H1 (cell line): Measurements from ENCODE around the gene ALOX15B. TPM values are rescaled to one million over a fixed set of nuclear protein-coding genes. Genes with fewer than 3 reads are reported as not detected.

Experiments used
- CTCF ChIA-PET: fragments of 300-600 bp; sonication (Branson Sonifier 250); formaldehyde crosslinking; loops from one replicate; lab custom pipeline; 2021; ENCODE audit not compliant: partially characterized antibody; lab: Charles Lee
- POLR2A ChIA-PET: fragments of 300-600 bp; sonication (Branson Sonifier 250); formaldehyde crosslinking; loops from one replicate; lab custom pipeline; 2021; ENCODE audit warnings: inconsistent platforms; ENCODE audit not compliant: partially characterized antibody; lab: Charles Lee
- DNase-seq, 2 experiments: peaks; one replicate each; pipeline versions ENCODE4 v3.0.0 to v3.0.0-alpha.2; 2010 to 2022; ENCODE audit warnings: low spot score in 2 of 2, low read depth in 1 of 2, mixed read lengths in 1 of 2
- FAIRE-seq: peaks from 2 replicates; lab custom pipeline; 2011; peaks lifted over from hg19 to GRCh38; lab: Jason Lieb, UNC
- H2AFZ ChIP-seq: 2 replicates; pipeline ENCODE4 v1.8.1; 2012; ENCODE audit warnings: low read length, inconsistent platforms
- H2AK5ac ChIP-seq: 2 replicates; pipeline ENCODE4 v1.6.1; 2013; ENCODE audit warnings: low read depth, low read length
- H2BK120ac ChIP-seq: replicated peaks from 2 replicates; pipeline ENCODE3; 2013; ENCODE audit warnings: low read depth, low read length, inconsistent platforms
- H2BK12ac ChIP-seq: 2 replicates; pipeline ENCODE4 v1.6.1; 2013; ENCODE audit warnings: low read depth, low read length
- H2BK15ac ChIP-seq: 2 replicates; pipeline ENCODE4 v1.6.1; 2013; ENCODE audit warnings: low read length
- H2BK20ac ChIP-seq: 2 replicates; pipeline ENCODE4 v1.6.1; 2013; ENCODE audit warnings: low read length
- H2BK5ac ChIP-seq: 2 replicates; pipeline ENCODE4 v1.6.1; 2013; ENCODE audit warnings: low read depth, low read length
- H3K14ac ChIP-seq: 2 replicates; pipeline ENCODE4 v1.6.1; 2013; ENCODE audit warnings: inconsistent platforms; ENCODE audit not compliant: insufficient read length
- H3K18ac ChIP-seq: 2 replicates; pipeline ENCODE4 v1.6.1; 2013; ENCODE audit warnings: low read length; ENCODE audit errors: extremely low read depth
- H3K23ac ChIP-seq: 2 replicates; pipeline ENCODE4 v1.6.1; 2013; ENCODE audit warnings: inconsistent platforms; ENCODE audit not compliant: insufficient read length
- H3K23me2 ChIP-seq: 2 replicates; pipeline ENCODE4 v1.6.1; 2013; ENCODE audit warnings: low read depth, low read length
- H3K27ac ChIP-seq: 2 replicates; pipeline ENCODE4 v1.6.1; 2011; ENCODE audit warnings: low read depth, low read length, inconsistent platforms
- H3K27me3 ChIP-seq, 4 experiments: replicated peaks in 1 of 4; 1 replicate in 1 of 4; 2 replicates in 3 of 4; pipeline versions ENCODE4 v1.6.1 to v1.8.1; 2011 to 2013; ENCODE audit warnings: low read length in 3 of 4, mild to moderate bottlenecking in 3 of 4, inconsistent platforms in 2 of 4, mixed read lengths in 2 of 4, moderate library complexity in 1 of 4; ENCODE audit not compliant: control insufficient read depth in 3 of 4, insufficient read depth in 3 of 4; ENCODE audit errors: extremely low read depth in 1 of 4
- H3K36me3 ChIP-seq, 4 experiments: 2 replicates each; pipeline versions ENCODE4 v1.6.1 to v1.8.1; 2011 to 2013; ENCODE audit warnings: mild to moderate bottlenecking in 4 of 4, low read length in 3 of 4, moderate library complexity in 2 of 4, control low read depth in 1 of 4, inconsistent platforms in 1 of 4; ENCODE audit not compliant: insufficient read depth in 4 of 4, control insufficient read depth in 2 of 4
- H3K4ac ChIP-seq: replicated peaks from 2 replicates; pipeline ENCODE3; 2013; ENCODE audit warnings: low read length, low read depth, mixed read lengths, inconsistent platforms; ENCODE audit not compliant: insufficient read length
- H3K4me1 ChIP-seq, 4 experiments: replicated peaks in 1 of 4; 1 replicate in 1 of 4; 2 replicates in 3 of 4; pipeline versions ENCODE4 v1.6.1 to v1.8.1; 2011 to 2013; ENCODE audit warnings: low read length in 3 of 4, inconsistent platforms in 2 of 4, mixed read lengths in 1 of 4; ENCODE audit not compliant: insufficient read depth in 4 of 4, control insufficient read depth in 3 of 4
- H3K4me2 ChIP-seq, 2 experiments: 2 replicates each; pipeline versions ENCODE4 v1.6.1 to v1.8.1; 2011 to 2013; ENCODE audit warnings: low read depth in 2 of 2, low read length in 2 of 2, control low read depth in 1 of 2, inconsistent platforms in 1 of 2, mild to moderate bottlenecking in 1 of 2; ENCODE audit not compliant: insufficient read depth in 1 of 2
- H3K4me3 ChIP-seq, 4 experiments: fragments of 200-600, 300-600 bp in 1 of 4; sonication (generic), shearing (Covaris generic), sonication (Bioruptor Twin) in 1 of 4; 2 replicates each; pipeline versions ENCODE4 v1.5.1 to v1.8.1; 2011 to 2016; ENCODE audit warnings: low read length in 4 of 4, low read depth in 3 of 4, control low read depth in 2 of 4, inconsistent platforms in 2 of 4, mild to moderate bottlenecking in 2 of 4, mixed read lengths in 1 of 4, moderate library complexity in 1 of 4; ENCODE audit not compliant: insufficient read depth in 2 of 4; ENCODE audit errors: extremely low read depth in 1 of 4
- H3K56ac ChIP-seq: replicated peaks from 2 replicates; pipeline ENCODE3; 2013; ENCODE audit warnings: low read depth, mild to moderate bottlenecking, mixed read lengths, low read length, inconsistent platforms; ENCODE audit not compliant: insufficient read length
- H3K79me1 ChIP-seq: 2 replicates; pipeline ENCODE4 v1.6.1; 2013; ENCODE audit warnings: low read depth, low read length, control low read depth
- H3K79me2 ChIP-seq, 2 experiments: 2 replicates each; pipeline versions ENCODE4 v1.6.1 to v1.8.1; 2012 to 2013; ENCODE audit warnings: low read length in 2 of 2, mild to moderate bottlenecking in 2 of 2, inconsistent platforms in 1 of 2; ENCODE audit not compliant: insufficient read depth in 2 of 2, control insufficient read depth in 1 of 2
- H3K9ac ChIP-seq, 4 experiments: replicated peaks in 1 of 4; 1 replicate in 1 of 4; 2 replicates in 3 of 4; pipeline versions ENCODE4 v1.6.1 to v1.8.1; 2011 to 2013; ENCODE audit warnings: low read depth in 3 of 4, low read length in 3 of 4, control low read depth in 2 of 4, mild to moderate bottlenecking in 2 of 4, moderate library complexity in 2 of 4, inconsistent platforms in 1 of 4; ENCODE audit errors: extremely low read depth in 1 of 4
- H3K9me3 ChIP-seq, 2 experiments: 2 replicates each; pipeline versions ENCODE4 v1.6.1 to v1.8.1; 2012 to 2013; ENCODE audit warnings: mild to moderate bottlenecking in 2 of 2, moderate library complexity in 2 of 2, control low read depth in 1 of 2, inconsistent platforms in 1 of 2, low read depth in 1 of 2, low read length in 1 of 2, mixed read lengths in 1 of 2; ENCODE audit not compliant: insufficient read depth in 2 of 2
- H4K20me1 ChIP-seq, 2 experiments: replicated peaks in 1 of 2; 2 replicates each; pipeline versions ENCODE3 to v1.8.1; 2011 to 2013; ENCODE audit warnings: inconsistent platforms in 2 of 2, low read length in 2 of 2, mild to moderate bottlenecking in 1 of 2; ENCODE audit not compliant: insufficient read depth in 2 of 2, control insufficient read depth in 1 of 2
- H4K5ac ChIP-seq: 2 replicates; pipeline ENCODE4 v1.6.1; 2013; ENCODE audit warnings: low read length, low read depth, mixed read lengths, inconsistent platforms; ENCODE audit not compliant: insufficient read length
- H4K8ac ChIP-seq: 2 replicates; pipeline ENCODE4 v1.8.0; 2013; ENCODE audit warnings: mild to moderate bottlenecking, moderate library complexity, low read length, inconsistent platforms; ENCODE audit not compliant: insufficient read depth; ENCODE audit errors: extremely low read depth
- H4K91ac ChIP-seq: replicated peaks from 2 replicates; pipeline ENCODE3; 2013; ENCODE audit warnings: low read length, mixed read lengths, inconsistent platforms; ENCODE audit not compliant: insufficient read length
- WGBS, 2 experiments: shearing (Covaris generic) in 1 of 2; methylation state at CpG; one replicate each; pipeline versions ENCODE4 v1.1.6 to v1.1.7; 2013 to 2015; ENCODE audit warnings: low lambda C conversion rate in 2 of 2, mixed read lengths in 2 of 2, inconsistent platforms in 1 of 2, low coverage in 1 of 2, missing lambda C conversion rate in 1 of 2; ENCODE audit not compliant: insufficient replicate concordance in 2 of 2, insufficient coverage in 1 of 2, insufficient read length in 1 of 2; ENCODE audit errors: extremely low coverage in 1 of 2, missing lambda C conversion rate in 1 of 2; 5-methylcytosine and 5-hydroxymethylcytosine counted together
- polyA plus RNA-seq, 7 experiments: library from polyadenylated mRNA; depleted of rRNA in 3 of 7; stranded (reverse) in 5 of 7; unstranded in 2 of 7; fragments of >200 nt in 5 of 7; fragments of 200-250 nt in 2 of 7; gene quantifications; 1 replicate in 5 of 7; 2 replicates in 1 of 7; 4 replicates in 1 of 7; pipeline versions ENCODE4 v1.2.1 to v1.2.3, GENCODE V29; 2011 to 2013; ENCODE audit warnings: missing spikeins in 2 of 7, mixed read lengths in 2 of 7
- total RNA-seq: library from RNA; stranded (reverse); fragmentation: NEBNext Ultra II Directional; extraction: Animal tissue kit (Norgen Biotek cat#: 25700); gene quantifications from 2 replicates; pipeline ENCODE4 v1.2.1, GENCODE V29; 2021

ALOX15B gene
- total and polyA plus RNA-seq, 2 of the 8 experiments (the other 6 are each of a cell fraction or from before 2014, with no cell fraction given), result 0.63 to 0.91 TPM

DNA sequence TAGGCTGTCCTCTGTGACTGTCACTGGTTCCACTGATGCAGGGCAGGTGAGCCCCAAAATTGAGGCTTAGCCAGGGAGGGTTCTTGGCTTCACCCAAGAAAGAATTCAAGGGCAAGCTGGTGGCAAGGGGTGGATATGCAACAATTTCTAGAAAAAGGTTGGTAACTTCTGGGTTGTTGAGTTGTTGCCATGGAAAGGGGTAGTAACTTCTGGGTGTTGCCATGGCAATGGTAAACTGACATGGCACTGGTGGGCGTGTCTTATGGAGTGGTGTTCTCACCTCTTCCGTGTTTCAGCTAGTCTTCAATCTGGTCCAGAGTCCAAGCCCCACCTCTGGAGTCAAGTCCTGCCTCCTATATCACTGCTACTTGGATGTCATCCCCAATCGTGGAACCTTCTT lies 45.9 kb upstream of the ALOX15B start:
- POLR2A ChIA-PET, result interaction anchor here (1.4 to 1.6 kb wide), 2 partner anchors 18 to 60 kb away, joined by 4 to 5 read pairs; no protein-coding TSS in a partner anchor
- CTCF ChIA-PET, result interaction anchor here (0.8 to 2.6 kb wide), 18 partner anchors 9 to 169 kb away, joined by 3 to 9 read pairs (median 5); partner anchors contain the start of genes ALOX15B, CNTROB, GUCY2D and TRAPPC1
- Histone ChIP-seq H3K27ac (no peak overlapping the region), H3K79me2 (no peaks in the 10 kb centered on the region), H3K18ac (no peak overlapping the region), H2AK5ac (no peak overlapping the region), H3K4me2 (no peak overlapping the region), H2AFZ (no peak overlapping the region), H3K79me1 (no peaks in the 10 kb centered on the region), H3K9ac (no peak overlapping the region), H4K20me1 (peaks cover 0 to 4% of the 10 kb centered on the region in 2 experiments), H2BK12ac (no peak overlapping the region), H2BK20ac (no peak overlapping the region), H3K9me3 (no peaks in the 10 kb centered on the region), H4K5ac (no peak overlapping the region), H3K27me3 (peaks cover 0 to 14% (median 8%) of the 10 kb centered on the region in 4 experiments; a peak in 4 of 7 replicates), H3K56ac (no peak overlapping the region), H2BK120ac (no peak overlapping the region), H4K91ac (no peak overlapping the region), H3K4me3 (no peak overlapping the region), H3K14ac (no peak overlapping the region), H3K36me3 (no peaks in the 10 kb centered on the region), H2BK5ac (no peak overlapping the region), H4K8ac (no peak overlapping the region), H3K4ac (no peak overlapping the region), H3K23me2 (peaks cover 5% of the 10 kb centered on the region; the same call in 1 of the 2 replicates), H2BK15ac (no peak overlapping the region), H3K23ac (no peak overlapping the region), H3K4me1 (peaks cover 0 to 2% (median 0%) of the 10 kb centered on the region in 4 experiments; a peak in 1 of 7 replicates)
- no peak for DNase-seq
- 67% methylated on average over 3 of the region's 3 CpGs; no CpG with 5 or more reads in 1 of the 2 experiments for WGBS, 2 experiments
- no peak for FAIRE-seq
